ENCODE measurements around the gene SAMD11.
"Not testable (repeated sequence)": the region's sequence is repeated elsewhere in the genome, so short reads cannot be mapped to it uniquely, and the experiment has no call there.

DNA sequence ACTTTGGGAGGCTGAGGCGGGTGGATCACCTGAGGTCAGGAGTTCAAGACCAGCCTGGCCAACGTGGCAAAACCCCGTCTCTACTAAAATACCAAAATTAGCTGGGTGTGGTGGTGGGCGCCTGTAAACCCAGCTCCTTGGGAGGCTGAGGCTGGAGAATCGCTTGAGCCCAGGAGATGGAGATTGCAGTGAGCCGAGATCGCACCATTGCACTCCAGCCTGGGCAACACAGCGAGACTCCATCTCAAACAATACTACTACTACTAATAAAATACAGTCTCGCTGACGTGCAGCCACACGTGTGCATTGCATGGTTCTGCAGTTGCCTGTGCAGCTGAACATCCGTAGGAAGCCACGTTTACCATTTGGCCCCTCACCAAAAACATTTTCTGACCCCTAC lies 23.1 kb downstream of the SAMD11 start:
- TF ChIP-seq, protein P1, sequence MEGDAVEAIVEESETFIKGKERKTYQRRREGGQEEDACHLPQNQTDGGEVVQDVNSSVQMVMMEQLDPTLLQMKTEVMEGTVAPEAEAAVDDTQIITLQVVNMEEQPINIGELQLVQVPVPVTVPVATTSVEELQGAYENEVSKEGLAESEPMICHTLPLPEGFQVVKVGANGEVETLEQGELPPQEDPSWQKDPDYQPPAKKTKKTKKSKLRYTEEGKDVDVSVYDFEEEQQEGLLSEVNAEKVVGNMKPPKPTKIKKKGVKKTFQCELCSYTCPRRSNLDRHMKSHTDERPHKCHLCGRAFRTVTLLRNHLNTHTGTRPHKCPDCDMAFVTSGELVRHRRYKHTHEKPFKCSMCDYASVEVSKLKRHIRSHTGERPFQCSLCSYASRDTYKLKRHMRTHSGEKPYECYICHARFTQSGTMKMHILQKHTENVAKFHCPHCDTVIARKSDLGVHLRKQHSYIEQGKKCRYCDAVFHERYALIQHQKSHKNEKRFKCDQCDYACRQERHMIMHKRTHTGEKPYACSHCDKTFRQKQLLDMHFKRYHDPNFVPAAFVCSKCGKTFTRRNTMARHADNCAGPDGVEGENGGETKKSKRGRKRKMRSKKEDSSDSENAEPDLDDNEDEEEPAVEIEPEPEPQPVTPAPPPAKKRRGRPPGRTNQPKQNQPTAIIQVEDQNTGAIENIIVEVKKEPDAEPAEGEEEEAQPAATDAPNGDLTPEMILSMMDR (IDR thresholded peaks at IDR 0.05; ENCODE audit: insufficient read depth, low read depth, low read length), result not testable (repeated sequence)
- not testable (repeated sequence) for TF ChIP-seq EZH2 (IDR thresholded peaks at IDR 0.05; ENCODE audit: insufficient read depth, low read length)

Measured in astrocyte (in vitro differentiated cells and primary cell).